ENCODE data around the gene FARS2. TPM values are rescaled to one million over a fixed set of nuclear protein-coding genes. Genes with fewer than 3 reads are reported as not detected.
A peak's percentile ranks its signal among the peaks of the same experiment; 100 is the strongest.

Gene FARS2
- polyA plus RNA-seq, 1 of the 3 experiments (the other 2 are of a cell fraction) = 12.5 TPM

GRCh38 chr6:5290097-5290496 lies 28.8 kb downstream of the FARS2 start:
- Histone ChIP-seq H3K27ac (ENCODE audit: low read depth in 2 of 2, low read length in 1 of 2) (no peak overlapping the region), H4K20me1 (ENCODE audit: insufficient read depth) (peaks cover 13% of the 10 kb centered on the region), H3F3A (replicated peaks; ENCODE audit: insufficient read depth) (no peaks in the 10 kb centered on the region), H2AFZ (ENCODE audit: low read depth) (no peak overlapping the region), H3K9me3 (no peaks in the 10 kb centered on the region), H3K4me3 (ENCODE audit: low read depth in 2 of 2, low read length in 1 of 2) (no peak overlapping the region), H3K36me3 (replicated peaks in 1 of 2; ENCODE audit: control insufficient read depth in 1 of 2, insufficient read depth in 2 of 2, low read length in 1 of 2) (no peaks in the 10 kb centered on the region), H3K79me2 (ENCODE audit: insufficient read depth) (peaks cover 18% of the 10 kb centered on the region), H3K27me3 (ENCODE audit: insufficient read depth) (no peaks in the 10 kb centered on the region), H3K4me1 (ENCODE audit: control insufficient read depth in 1 of 2, insufficient read depth in 2 of 2, low read depth in 1 of 2, low read length in 1 of 2) (peaks cover 3% of the 10 kb centered on the region in 2 experiments; a peak in 2 of 4 replicates), H3K9me2 (no peaks in the 10 kb centered on the region), H3K4me2 (no peak overlapping the region), H3K9ac (no peak overlapping the region)
- POLR2A ChIA-PET = no interaction called here
- CTCF ChIA-PET = no interaction called here
- WGBS (ENCODE audit: low lambda C conversion rate) = 94% methylated on average over 1 of the region's 1 CpG
- no peak for TF ChIP-seq FOXJ3 (CRISPR knock-in tag; IDR thresholded peaks at IDR 0.05)
- TF ChIP-seq IRF3 (IDR thresholded peaks at IDR 0.05; ENCODE audit: low read depth, low read length) = no peak
- no peak for DNase-seq

- no peak for DNase-seq
- ChIA-PET CTCF (no interaction called here), POLR2A (no interaction called here)
- TF ChIP-seq SIN3A (IDR thresholded peaks at IDR 0.05; ENCODE audit: borderline replicate concordance, low read depth, low read length) = no peak
- no peak for TF ChIP-seq ELF1 (IDR thresholded peaks at IDR 0.05)
- TF ChIP-seq FOSL2 (IDR thresholded peaks at IDR 0.05; ENCODE audit: borderline replicate concordance, low read depth) = no peak
- no peak for TF ChIP-seq TEAD4 (IDR thresholded peaks at IDR 0.05; ENCODE audit: borderline replicate concordance, insufficient read depth)
- TF ChIP-seq RXRA (IDR thresholded peaks at IDR 0.05; ENCODE audit: borderline replicate concordance, low read depth) = no peak
- TF ChIP-seq CTCF (IDR thresholded peaks at IDR 0.05) = no peak
- Histone ChIP-seq H3K9ac (no peak overlapping the region), H3K4me1 (ENCODE audit: control insufficient read depth in 1 of 2, insufficient read depth in 2 of 2, low read depth in 1 of 2, low read length in 1 of 2) (peaks cover 3% of the 10 kb centered on the region in 2 experiments; a peak in 2 of 4 replicates), H3K36me3 (replicated peaks in 1 of 2; ENCODE audit: control insufficient read depth in 1 of 2, insufficient read depth in 2 of 2, low read length in 1 of 2) (no peaks in the 10 kb centered on the region), H2AFZ (ENCODE audit: low read depth) (no peak overlapping the region), H3K79me2 (ENCODE audit: insufficient read depth) (peaks cover 18% of the 10 kb centered on the region), H3K4me2 (no peak overlapping the region), H4K20me1 (ENCODE audit: insufficient read depth) (peaks cover 13% of the 10 kb centered on the region), H3K4me3 (ENCODE audit: low read depth in 2 of 2, low read length in 1 of 2) (no peak overlapping the region), H3K9me2 (no peaks in the 10 kb centered on the region), H3K27me3 (ENCODE audit: insufficient read depth) (no peaks in the 10 kb centered on the region), H3K9me3 (no peaks in the 10 kb centered on the region), H3K27ac (ENCODE audit: low read depth in 2 of 2, low read length in 1 of 2) (no peak overlapping the region), H3F3A (replicated peaks; ENCODE audit: insufficient read depth) (no peaks in the 10 kb centered on the region)
Measured at GRCh38 chr6:5290500-5290899, 29.2 kb downstream of the FARS2 start.

- Histone ChIP-seq H3K9ac (no peak overlapping the region), H4K20me1 (ENCODE audit: insufficient read depth) (peaks cover 9% of the 10 kb centered on the region), H2AFZ (ENCODE audit: low read depth) (no peak overlapping the region), H3K4me3 (ENCODE audit: low read depth in 2 of 2, low read length in 1 of 2) (no peak overlapping the region), H3K27ac (ENCODE audit: low read depth in 2 of 2, low read length in 1 of 2) (no peak overlapping the region), H3K4me1 (ENCODE audit: control insufficient read depth in 1 of 2, insufficient read depth in 2 of 2, low read depth in 1 of 2, low read length in 1 of 2) (peaks cover 3% of the 10 kb centered on the region in 2 experiments; a peak in 2 of 4 replicates), H3K9me3 (no peaks in the 10 kb centered on the region), H3K27me3 (ENCODE audit: insufficient read depth) (no peaks in the 10 kb centered on the region), H3K79me2 (ENCODE audit: insufficient read depth) (peaks cover 18% of the 10 kb centered on the region; the same call in 1 of the 2 replicates), H3K36me3 (replicated peaks in 1 of 2; ENCODE audit: control insufficient read depth in 1 of 2, insufficient read depth in 2 of 2, low read length in 1 of 2) (no peaks in the 10 kb centered on the region), H3K4me2 (no peak overlapping the region), H3K9me2 (no peaks in the 10 kb centered on the region), H3F3A (replicated peaks; ENCODE audit: insufficient read depth) (no peaks in the 10 kb centered on the region)
- DNase-seq = no peak
- WGBS (ENCODE audit: low lambda C conversion rate) = 50% methylated on average over 1 of the region's 1 CpG
- ChIA-PET CTCF (no interaction called here), POLR2A (no interaction called here)
- TF ChIP-seq PBX3 (IDR thresholded peaks at IDR 0.05) = peak; percentile 27; the same call in 1 of the 2 replicates
- peak; percentile 60 for TF ChIP-seq TCF12 (IDR thresholded peaks at IDR 0.05)
- TF ChIP-seq CTCF (IDR thresholded peaks at IDR 0.05) = no peak
Measured at GRCh38 chr6:5292154-5292553, 30.8 kb downstream of the FARS2 start.
